Chondrocyte (in vitro differentiated cells): ENCODE data around the gene CDAN1. TPM values are rescaled to one million over a fixed set of nuclear protein-coding genes. Genes with fewer than 3 reads are reported as not detected.

Experiments used
- DNase-seq: peaks from one replicate; pipeline ENCODE4 v3.0.0; 2021; ENCODE audit warnings: mixed read lengths, low spot score
- H3K27ac Mint-ChIP-seq: one replicate; pipeline ENCODE4 v1.8.0; 2021; ENCODE audit warnings: mild to moderate bottlenecking, moderate library complexity, mixed read lengths; ENCODE audit not compliant: unreplicated experiment
- H3K27me3 Mint-ChIP-seq: 2 replicates; pipeline ENCODE4 v1.8.0; 2021; ENCODE audit warnings: low read depth, mixed read lengths
- H3K36me3 Mint-ChIP-seq: 2 replicates; pipeline ENCODE4 v1.8.0; 2021; ENCODE audit warnings: low read depth, mixed read lengths
- H3K4me1 Mint-ChIP-seq: 2 replicates; pipeline ENCODE4 v1.8.0; 2021; ENCODE audit warnings: low read depth, mild to moderate bottlenecking, mixed read lengths
- H3K4me3 Mint-ChIP-seq: one replicate; pipeline ENCODE4 v1.8.0; 2021; ENCODE audit warnings: mild to moderate bottlenecking, moderate library complexity, mixed read lengths; ENCODE audit not compliant: unreplicated experiment
- H3K9me3 Mint-ChIP-seq: 2 replicates; pipeline ENCODE4 v1.8.0; 2021; ENCODE audit warnings: low read depth, mixed read lengths
- CTCF ChIP-seq: fragments of 200-600 bp; sonication (generic); IDR thresholded peaks from 2 replicates; pipeline ENCODE4 v1.5.0; 2021; ENCODE audit warnings: antibody characterized with exemption, mild to moderate bottlenecking, moderate library complexity
- total RNA-seq: library from RNA; stranded (reverse); gene quantifications from 3 replicates; pipeline ENCODE4 v1.2.1, GENCODE V29; 2021

The CDAN1 gene
- total RNA-seq, 1 donor from 2014 or later = 15.7 TPM

- Mint-ChIP-seq H3K27ac (no peak overlapping the region), H3K9me3 (no peaks in the 10 kb centered on the region), H3K27me3 (no peaks in the 10 kb centered on the region), H3K4me3 (no peak overlapping the region), H3K4me1 (no peaks in the 10 kb centered on the region), H3K36me3 (peaks cover 21% of the 10 kb centered on the region)
- no peak for DNase-seq
- no peak for TF ChIP-seq CTCF
These were observed 43.9 kb downstream of the CDAN1 start for GRCh38 chr15:42692997-42693396.

- DNase-seq = no peak
- Mint-ChIP-seq H3K9me3 (no peaks in the 10 kb centered on the region), H3K27ac (no peak overlapping the region), H3K4me1 (no peaks in the 10 kb centered on the region), H3K27me3 (no peaks in the 10 kb centered on the region), H3K4me3 (no peak overlapping the region), H3K36me3 (peaks cover 22% of the 10 kb centered on the region)
- TF ChIP-seq CTCF = no peak
These were observed 44.4 kb downstream of the CDAN1 start for GRCh38 chr15:42692536-42692935.

GRCh38 chr15:42691770-42692169 lies 45.2 kb downstream of the CDAN1 start:
- Mint-ChIP-seq H3K9me3 (no peaks in the 10 kb centered on the region), H3K4me1 (no peaks in the 10 kb centered on the region), H3K4me3 (no peak overlapping the region), H3K27ac (no peak overlapping the region), H3K27me3 (no peaks in the 10 kb centered on the region), H3K36me3 (peaks cover 28% of the 10 kb centered on the region)
- no peak for DNase-seq
- no peak for TF ChIP-seq CTCF

- Mint-ChIP-seq H3K4me3 (no peak overlapping the region), H3K4me1 (no peaks in the 10 kb centered on the region), H3K27me3 (no peaks in the 10 kb centered on the region), H3K36me3 (peaks cover 28% of the 10 kb centered on the region), H3K9me3 (no peaks in the 10 kb centered on the region), H3K27ac (no peak overlapping the region)
- no peak for TF ChIP-seq CTCF
- DNase-seq = no peak
These were observed 45.6 kb downstream of the CDAN1 start for GRCh38 chr15:42691308-42691707.

GRCh38 chr15:42688301-42688700 lies 48.6 kb downstream of the CDAN1 start:
- no peak for DNase-seq
- Mint-ChIP-seq H3K4me3 (no peak overlapping the region), H3K27me3 (no peaks in the 10 kb centered on the region), H3K36me3 (peaks cover 29% of the 10 kb centered on the region), H3K4me1 (no peaks in the 10 kb centered on the region), H3K9me3 (no peaks in the 10 kb centered on the region), H3K27ac (no peak overlapping the region)
- no peak for TF ChIP-seq CTCF
